HuH-7 (cell line): ENCODE measurements around the gene TCF4.

Experiments
- DNase-seq: peaks from one replicate; pipeline ENCODE4 v3.0.0; 2011; ENCODE audit warnings: low spot score

TCF4 gene

GRCh38 chr18:55179835-55180234 is 408.2 kb downstream of the TCF4 start:
- no peak for DNase-seq

- DNase-seq = no peak
Measured at GRCh38 chr18:55179425-55179824, 408.6 kb downstream of the TCF4 start.

GRCh38 chr18:55173291-55173690 is 414.7 kb downstream of the TCF4 start:
- DNase-seq = no peak
